HepG2 (cell line): Measurements from ENCODE around the gene GGA1. TPM values are rescaled to one million over a fixed set of nuclear protein-coding genes. Genes with fewer than 3 reads are reported as not detected.

ENCODE experiments used
- BCL6 ChIP-seq: IDR thresholded peaks from 2 replicates; pipeline ENCODE4 v1.6.1; 2016; ENCODE audit warnings: missing genetic modification reagents, missing compliant biosample characterization
- CEBPB ChIP-seq: IDR thresholded peaks from 2 replicates; pipeline ENCODE4 v1.6.1; 2011; ENCODE audit warnings: low read depth, low read length, improper control_type of control experiment, borderline replicate concordance
- CEBPG ChIP-seq: IDR thresholded peaks from 2 replicates; pipeline ENCODE4 v1.6.1; 2016
- ERF ChIP-seq: IDR thresholded peaks from 2 replicates; pipeline ENCODE4 v1.6.1; 2018; ENCODE audit warnings: missing biosample characterization, missing genetic modification reagents
- GABPB1 ChIP-seq: IDR thresholded peaks from 2 replicates; pipeline ENCODE4 v1.6.1; 2016; ENCODE audit warnings: mild to moderate bottlenecking, missing genetic modification reagents, moderate library complexity, missing compliant biosample characterization
- SAP130 ChIP-seq: IDR thresholded peaks from 2 replicates; pipeline ENCODE4 v1.6.1; 2016; ENCODE audit warnings: low read depth
- TFAP4 ChIP-seq: sonication (generic); IDR thresholded peaks from 2 replicates; pipeline ENCODE4 v1.6.1; 2016; ENCODE audit warnings: low read depth, borderline replicate concordance
- ZBTB2 ChIP-seq: sonication (generic); formaldehyde crosslinking; IDR thresholded peaks from 2 replicates; pipeline ENCODE4 v1.8.0; 2022; ENCODE audit warnings: low read depth, missing genetic modification reagents
- ZFX ChIP-seq: sonication (generic); formaldehyde crosslinking; IDR thresholded peaks from 2 replicates; pipeline ENCODE4 v1.4.0; 2020; ENCODE audit warnings: mild to moderate bottlenecking, low read depth, missing genetic modification reagents, moderate library complexity
- ZNF430 ChIP-seq: sonication (generic); formaldehyde crosslinking; IDR thresholded peaks from 2 replicates; pipeline ENCODE4 v1.9.0; 2021; ENCODE audit warnings: mild to moderate bottlenecking, missing genetic modification reagents
- ZNF83 ChIP-seq: sonication (generic); formaldehyde crosslinking; IDR thresholded peaks from 2 replicates; pipeline ENCODE4 v1.4.0; 2020; ENCODE audit warnings: missing genetic modification reagents, mild to moderate bottlenecking, borderline replicate concordance
- polyA plus RNA-seq, 8 experiments: library from polyadenylated mRNA; depleted of rRNA in 3 of 8; stranded (reverse) in 7 of 8; unstranded in 1 of 8; fragments of >200 nt; fragmentation: Illumina TruSeq in 4 of 8; extraction: Trizol in 4 of 8; gene quantifications; 2 replicates each; pipeline versions ENCODE4 v1.2.1 to v1.2.3, GENCODE V29; 2011 to 2016; ENCODE audit warnings: low read depth in 4 of 8, missing spikeins in 1 of 8, mixed read lengths in 1 of 8; ENCODE audit not compliant: insufficient read depth in 1 of 8
- total RNA-seq, 5 experiments: library from RNA; depleted of rRNA; stranded (reverse); fragments of >200 nt; fragmentation: Illumina TruSeq; extraction: Trizol; gene quantifications; 2 replicates each; pipeline ENCODE4 v1.2.3, GENCODE V29; 2016; ENCODE audit warnings: low read depth in 1 of 5
- TF ChIP-seq, protein P1 (sequence below): sonication (generic); formaldehyde crosslinking; IDR thresholded peaks from 2 replicates; pipeline ENCODE4 v1.4.0; 2020; ENCODE audit warnings: missing genetic modification reagents

GGA1 gene
- total and polyA plus RNA-seq, 2 of the 13 experiments (the other 11 are each of a cell fraction or from before 2014, with no cell fraction given): 29.1 to 87.2 TPM

- TF ChIP-seq, protein P1, sequence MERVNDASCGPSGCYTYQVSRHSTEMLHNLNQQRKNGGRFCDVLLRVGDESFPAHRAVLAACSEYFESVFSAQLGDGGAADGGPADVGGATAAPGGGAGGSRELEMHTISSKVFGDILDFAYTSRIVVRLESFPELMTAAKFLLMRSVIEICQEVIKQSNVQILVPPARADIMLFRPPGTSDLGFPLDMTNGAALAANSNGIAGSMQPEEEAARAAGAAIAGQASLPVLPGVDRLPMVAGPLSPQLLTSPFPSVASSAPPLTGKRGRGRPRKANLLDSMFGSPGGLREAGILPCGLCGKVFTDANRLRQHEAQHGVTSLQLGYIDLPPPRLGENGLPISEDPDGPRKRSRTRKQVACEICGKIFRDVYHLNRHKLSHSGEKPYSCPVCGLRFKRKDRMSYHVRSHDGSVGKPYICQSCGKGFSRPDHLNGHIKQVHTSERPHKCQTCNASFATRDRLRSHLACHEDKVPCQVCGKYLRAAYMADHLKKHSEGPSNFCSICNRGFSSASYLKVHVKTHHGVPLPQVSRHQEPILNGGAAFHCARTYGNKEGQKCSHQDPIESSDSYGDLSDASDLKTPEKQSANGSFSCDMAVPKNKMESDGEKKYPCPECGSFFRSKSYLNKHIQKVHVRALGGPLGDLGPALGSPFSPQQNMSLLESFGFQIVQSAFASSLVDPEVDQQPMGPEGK (CRISPR knock-in tag): peak; percentile 55; the same call in 1 of the 2 replicates
- TF ChIP-seq CEBPG (peak; percentile 71), ZBTB2 (CRISPR knock-in tag) (no peak), ERF (no peak), TFAP4 (peak; percentile 30; the same call in 1 of the 2 replicates), BCL6 (CRISPR knock-in tag) (no peak), ZFX (CRISPR knock-in tag) (0 out of 2 replicates have a peak, but pooled peaks have one; percentile 17), ZNF83 (0 out of 2 replicates have a peak, but pooled peaks have one; percentile 5), ZNF430 (no peak), CEBPB (peak; percentile 35; the same call in 1 of the 2 replicates), GABPB1 (peak; percentile 28; the same call in 1 of the 2 replicates), SAP130 (CRISPR knock-in tag) (0 out of 2 replicates have a peak, but pooled peaks have one; percentile 23)
These were observed 32.2 kb downstream of the GGA1 start (continued) for GRCh38 chr22:37640591-37641560.
